LNCaP clone FGC (cell line): ENCODE results near the gene LRTM2.

Source experiments
- DNase-seq: peaks from one replicate; pipeline ENCODE4 v3.0.0-alpha.2; 2011; ENCODE audit warnings: low read depth
- H3K4me3 ChIP-seq: 2 replicates; pipeline ENCODE4 v1.5.1; 2011; ENCODE audit warnings: mild to moderate bottlenecking, low read depth, low read length, control low read depth
- TF ChIP-seq, protein P1 (sequence below): IDR thresholded peaks from 2 replicates; pipeline ENCODE4 v1.5.1; 2012; ENCODE audit warnings: mild to moderate bottlenecking; ENCODE audit not compliant: control insufficient read depth, insufficient read depth; ENCODE audit errors: extremely low read depth

LRTM2 gene

DNA sequence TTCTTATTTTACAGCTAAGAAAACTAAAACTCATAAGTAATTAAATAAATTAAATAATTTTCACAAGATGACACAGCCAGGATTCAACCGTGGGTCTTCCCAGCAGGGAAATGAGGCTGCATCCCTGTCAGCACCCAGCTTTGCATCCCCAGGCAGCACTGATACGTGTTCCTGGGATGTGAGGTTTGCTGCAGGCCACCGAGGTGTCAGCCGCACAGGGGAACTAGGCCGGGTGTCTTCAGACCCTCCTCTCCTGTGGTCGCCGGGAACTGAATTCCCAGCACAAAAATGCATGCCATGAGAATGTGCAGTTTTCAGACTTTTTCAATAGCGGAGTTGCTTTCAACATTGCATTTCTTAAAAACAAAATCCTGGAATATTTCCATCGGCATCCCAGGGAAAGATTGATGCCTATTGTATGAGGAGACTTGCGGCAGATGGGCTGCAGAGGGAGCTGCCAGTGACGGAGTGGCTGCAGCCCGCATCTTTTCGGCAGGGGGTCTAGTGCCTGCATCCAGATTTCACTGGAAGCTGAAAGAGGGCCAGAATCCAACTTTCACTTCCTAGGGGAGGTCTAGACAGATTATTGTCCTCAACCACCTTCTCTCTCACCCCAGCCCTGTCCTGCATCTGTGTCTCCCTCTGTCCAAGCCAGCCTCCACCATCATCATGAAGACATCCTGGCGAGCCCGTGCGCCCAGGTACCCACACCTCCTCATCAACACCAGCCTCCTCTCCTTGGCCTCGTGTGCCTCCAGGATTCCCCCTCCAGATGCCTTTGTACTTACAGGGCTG, 12.6 kb downstream of the LRTM2 start:
- no peak overlapping the region for H3K4me3 ChIP-seq
- TF ChIP-seq, protein P1, sequence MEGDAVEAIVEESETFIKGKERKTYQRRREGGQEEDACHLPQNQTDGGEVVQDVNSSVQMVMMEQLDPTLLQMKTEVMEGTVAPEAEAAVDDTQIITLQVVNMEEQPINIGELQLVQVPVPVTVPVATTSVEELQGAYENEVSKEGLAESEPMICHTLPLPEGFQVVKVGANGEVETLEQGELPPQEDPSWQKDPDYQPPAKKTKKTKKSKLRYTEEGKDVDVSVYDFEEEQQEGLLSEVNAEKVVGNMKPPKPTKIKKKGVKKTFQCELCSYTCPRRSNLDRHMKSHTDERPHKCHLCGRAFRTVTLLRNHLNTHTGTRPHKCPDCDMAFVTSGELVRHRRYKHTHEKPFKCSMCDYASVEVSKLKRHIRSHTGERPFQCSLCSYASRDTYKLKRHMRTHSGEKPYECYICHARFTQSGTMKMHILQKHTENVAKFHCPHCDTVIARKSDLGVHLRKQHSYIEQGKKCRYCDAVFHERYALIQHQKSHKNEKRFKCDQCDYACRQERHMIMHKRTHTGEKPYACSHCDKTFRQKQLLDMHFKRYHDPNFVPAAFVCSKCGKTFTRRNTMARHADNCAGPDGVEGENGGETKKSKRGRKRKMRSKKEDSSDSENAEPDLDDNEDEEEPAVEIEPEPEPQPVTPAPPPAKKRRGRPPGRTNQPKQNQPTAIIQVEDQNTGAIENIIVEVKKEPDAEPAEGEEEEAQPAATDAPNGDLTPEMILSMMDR, result no peak
- DNase-seq, result no peak

DNA sequence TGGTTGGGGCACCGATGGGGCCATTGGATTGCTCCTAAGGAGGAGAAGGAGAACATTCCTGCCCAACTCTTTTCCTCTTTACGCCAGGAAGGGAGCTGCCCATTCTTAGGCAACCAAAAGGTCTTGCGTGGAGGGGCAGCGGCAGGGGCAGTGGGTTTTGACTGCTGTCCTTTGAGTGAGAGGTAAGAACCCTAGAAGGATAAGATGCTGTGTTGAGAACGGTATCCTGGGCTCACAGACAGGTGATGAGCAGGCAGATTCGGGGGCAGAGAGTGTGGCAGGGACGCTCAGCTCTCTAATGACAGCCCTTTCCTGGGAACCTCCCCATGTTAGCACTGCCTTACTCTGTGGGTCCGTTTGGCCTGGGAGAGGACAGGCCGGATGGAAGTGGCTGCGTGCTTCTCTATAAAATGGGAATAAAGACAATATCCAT, 13.2 kb downstream of the LRTM2 start:
- no peak for DNase-seq
- TF ChIP-seq, protein P1, result no peak
- no peak overlapping the region for H3K4me3 ChIP-seq

DNA sequence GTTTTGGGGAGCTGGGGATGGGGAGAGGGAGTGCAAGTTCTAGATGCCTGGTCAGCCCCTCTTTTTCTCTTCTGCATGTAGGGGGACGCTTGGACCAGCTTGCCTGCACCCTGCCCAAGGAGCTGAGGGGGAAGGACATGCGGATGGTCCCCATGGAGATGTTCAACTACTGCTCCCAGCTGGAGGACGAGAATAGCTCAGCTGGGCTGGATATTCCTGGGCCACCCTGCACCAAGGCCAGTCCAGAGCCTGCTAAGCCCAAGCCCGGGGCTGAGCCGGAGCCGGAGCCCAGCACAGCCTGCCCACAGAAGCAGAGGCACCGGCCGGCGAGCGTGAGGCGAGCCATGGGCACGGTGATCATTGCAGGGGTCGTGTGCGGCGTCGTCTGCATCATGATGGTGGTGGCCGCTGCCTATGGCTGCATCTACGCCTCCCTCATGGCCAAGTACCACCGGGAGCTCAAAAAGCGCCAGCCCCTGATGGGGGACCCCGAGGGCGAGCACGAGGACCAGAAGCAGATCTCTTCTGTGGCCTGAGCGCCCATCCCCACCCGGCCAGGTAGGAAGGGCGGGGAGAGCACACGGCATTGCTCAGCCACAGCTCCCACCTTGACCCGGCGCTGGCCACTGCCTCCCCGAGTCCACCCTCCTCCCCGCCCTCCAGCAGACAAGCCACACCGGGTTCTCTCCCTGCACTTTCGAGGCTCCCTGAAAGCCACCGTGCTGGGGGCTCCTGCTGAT, 14.0 kb downstream of the LRTM2 start:
- no peak for DNase-seq
- no peak overlapping the region for H3K4me3 ChIP-seq
- TF ChIP-seq, protein P1, result no peak

- TF ChIP-seq, protein P1, result no peak
- no peak overlapping the region for H3K4me3 ChIP-seq
- no peak for DNase-seq
These were observed 15.1 kb downstream of the LRTM2 start for GRCh38 chr12:1835211-1836131.

DNA sequence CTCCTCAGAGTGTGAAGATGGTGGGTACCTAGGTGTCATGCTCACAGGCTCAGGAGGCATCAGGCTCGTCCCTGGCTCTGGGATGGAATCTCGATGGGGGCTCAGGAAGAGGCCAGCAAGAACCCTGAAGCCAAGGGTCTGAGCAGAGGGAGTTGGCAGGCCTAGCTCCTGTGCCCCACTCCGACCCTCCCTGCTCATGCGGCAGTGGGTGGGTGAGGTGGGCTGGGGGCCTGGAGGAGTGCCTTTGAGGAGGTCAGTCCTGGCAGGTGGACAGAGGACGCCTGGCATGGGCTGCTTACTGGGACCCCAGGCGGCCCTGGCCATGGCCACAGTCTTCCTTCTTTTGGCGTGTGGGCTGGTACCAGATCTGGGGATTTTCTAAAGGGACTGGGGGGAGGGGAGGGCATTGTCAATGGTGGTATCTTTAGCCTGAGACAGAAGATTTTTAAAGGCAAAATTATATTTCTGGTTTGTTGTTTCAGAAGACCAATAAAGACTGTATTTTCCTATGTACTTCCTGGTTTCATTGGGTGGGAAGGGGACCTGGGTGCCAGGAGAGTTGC, 16.0 kb downstream of the LRTM2 start:
- no peak for DNase-seq
- no peak overlapping the region for H3K4me3 ChIP-seq
- TF ChIP-seq, protein P1, result no peak

GRCh38 chr12:1836854-1837421, 16.6 kb downstream of the LRTM2 start:
- DNase-seq, result no peak
- TF ChIP-seq, protein P1, result no peak
- H3K4me3 ChIP-seq, result no peak overlapping the region
